Dendritic cell treated with granulocyte-macrophage colony-stimulating factor and Interleukin-4, amounts not matched to agents 40 ng/mL and 50 ng/mL, for 4 days (primary cell): Measurements from ENCODE around the gene FARP1.

Experiments
- H3K27ac Mint-ChIP-seq: one replicate; pipeline ENCODE4 v1.8.0; 2022; ENCODE audit warnings: mild to moderate bottlenecking, mixed read lengths
- H3K27me3 Mint-ChIP-seq: one replicate; pipeline ENCODE4 v1.8.0; 2022; ENCODE audit warnings: mild to moderate bottlenecking, mixed read lengths
- H3K36me3 Mint-ChIP-seq: one replicate; pipeline ENCODE4 v1.8.0; 2022; ENCODE audit warnings: low read depth, mixed read lengths
- H3K4me1 Mint-ChIP-seq: one replicate; pipeline ENCODE4 v1.8.0; 2022; ENCODE audit warnings: low read depth, mixed read lengths
- H3K4me3 Mint-ChIP-seq: one replicate; pipeline ENCODE4 v1.8.0; 2022; ENCODE audit warnings: mild to moderate bottlenecking, moderate library complexity, mixed read lengths
- H3K9me3 Mint-ChIP-seq: one replicate; pipeline ENCODE4 v1.8.0; 2022; ENCODE audit warnings: mixed read lengths
- intact Hi-C: fragments of 100-400 bp; cut with micrococcal nuclease; formaldehyde crosslinking; loops from one replicate; pipeline ENCODE4 v1.15.0; 2022

The FARP1 gene

GRCh38 chr13:98504371-98504963 is 361.6 kb downstream of the FARP1 start:
- intact Hi-C loops, result no loop called here
- Mint-ChIP-seq H3K27ac (no peak overlapping the region), H3K27me3 (no peaks in the 10 kb centered on the region), H3K4me3 (no peak overlapping the region), H3K36me3 (peaks cover 22% of the 10 kb centered on the region), H3K4me1 (peaks cover 70% of the 10 kb centered on the region), H3K9me3 (no peaks in the 10 kb centered on the region)
